HG02970 (cell line): ENCODE results near the gene CPA1.

Experiments used
- ATAC-seq: cut with Tn5 transposase; IDR thresholded peaks from one replicate; pipeline ENCODE4 v1.9.1; 2021; ENCODE audit warnings: mild to moderate bottlenecking, moderate library complexity, moderate number of reproducible peaks; ENCODE audit not compliant: unreplicated experiment, low FRiP score

Gene CPA1

DNA sequence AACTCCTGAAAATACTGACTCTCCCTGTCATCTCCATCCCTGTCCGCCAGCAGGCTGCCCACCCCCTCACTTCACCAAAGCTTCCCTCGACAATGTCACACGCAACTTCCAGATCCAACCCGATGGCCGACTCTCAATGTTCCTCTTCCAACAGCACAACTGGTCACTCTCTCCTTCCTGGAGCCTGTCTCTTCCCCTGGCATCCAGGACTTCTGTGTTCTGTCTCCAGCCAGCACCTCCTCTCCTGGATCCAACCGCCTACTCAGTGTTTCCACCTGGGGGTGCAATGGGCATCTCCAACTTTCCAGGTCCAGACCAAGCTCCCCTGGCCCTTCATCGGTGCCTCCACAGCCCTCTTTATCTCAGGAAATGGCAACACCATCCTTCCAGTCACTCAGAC lies 27.1 kb upstream of the CPA1 start:
- ATAC-seq = no peak

- no peak for ATAC-seq
These were observed 24.0 kb upstream of the CPA1 start for GRCh38 chr7:130356121-130356875.

DNA sequence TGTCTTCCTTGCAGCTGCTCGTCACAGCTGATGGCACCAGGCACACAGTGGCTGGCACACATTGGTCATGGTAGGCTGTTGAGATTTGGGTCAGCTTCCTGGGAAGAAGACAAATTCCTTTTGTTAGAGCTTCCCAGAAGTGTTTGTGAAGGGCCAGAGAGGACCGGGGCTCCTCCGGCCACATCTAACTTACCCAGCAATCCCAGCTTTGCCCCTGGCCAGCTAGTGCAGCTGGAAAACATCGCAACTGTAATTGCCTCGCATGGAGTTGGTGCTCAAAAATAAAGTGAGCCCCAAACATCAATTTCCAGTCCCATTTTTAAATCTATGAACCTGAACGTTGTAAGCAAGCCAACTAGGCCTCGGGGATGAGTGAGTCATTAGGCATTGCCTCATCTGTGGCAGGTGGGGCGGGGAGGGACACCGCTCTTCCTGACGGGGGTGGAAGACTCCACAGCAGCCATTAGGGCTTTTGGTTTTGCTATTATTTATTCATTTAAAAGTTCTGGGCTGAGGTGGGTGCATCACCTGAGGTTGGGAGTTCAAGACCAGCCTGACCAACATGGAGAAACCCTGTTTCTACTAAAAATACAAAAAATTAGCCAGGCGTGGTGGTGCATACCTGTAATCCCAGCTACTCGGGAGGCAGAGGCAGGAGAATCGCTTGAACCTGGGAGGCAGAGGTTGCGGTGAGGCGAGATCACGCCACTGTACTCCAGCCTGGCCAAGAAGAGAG lies 23.2 kb upstream of the CPA1 start:
- no peak for ATAC-seq

- ATAC-seq = no peak
These were observed 21.8 kb upstream of the CPA1 start for GRCh38 chr7:130358471-130358870.

DNA sequence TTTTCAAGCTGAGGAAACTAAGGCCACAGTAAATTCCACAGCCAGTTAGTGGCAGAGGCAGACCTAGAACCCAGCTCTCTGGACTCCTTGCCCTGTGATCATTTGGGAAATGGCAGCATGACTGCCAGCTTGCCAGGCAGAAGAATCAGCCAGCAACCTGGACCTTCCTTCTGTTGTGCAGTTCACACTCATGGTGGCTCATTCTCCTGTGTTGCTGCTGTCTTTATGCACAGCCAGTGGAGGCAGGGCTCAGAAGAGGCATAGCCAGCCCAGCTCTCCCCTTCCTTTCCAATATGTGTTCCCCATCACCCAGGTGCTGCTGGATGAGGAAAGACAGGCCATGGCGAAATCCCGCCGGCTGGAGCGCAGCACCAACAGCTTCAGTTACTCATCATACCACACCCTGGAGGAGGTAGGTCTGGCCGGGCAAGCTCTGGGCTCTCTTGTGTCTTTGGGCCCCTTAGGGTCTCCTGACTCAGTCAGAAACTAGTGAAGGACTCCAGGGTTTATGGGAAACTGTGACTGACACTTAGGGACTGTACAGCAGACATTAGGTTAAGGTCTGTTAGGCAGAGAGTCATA lies 20.9 kb upstream of the CPA1 start:
- no peak for ATAC-seq

GRCh38 chr7:130360518-130360917 lies 19.8 kb upstream of the CPA1 start:
- ATAC-seq = no peak

GRCh38 chr7:130361681-130362080 lies 18.6 kb upstream of the CPA1 start:
- no peak for ATAC-seq

DNA sequence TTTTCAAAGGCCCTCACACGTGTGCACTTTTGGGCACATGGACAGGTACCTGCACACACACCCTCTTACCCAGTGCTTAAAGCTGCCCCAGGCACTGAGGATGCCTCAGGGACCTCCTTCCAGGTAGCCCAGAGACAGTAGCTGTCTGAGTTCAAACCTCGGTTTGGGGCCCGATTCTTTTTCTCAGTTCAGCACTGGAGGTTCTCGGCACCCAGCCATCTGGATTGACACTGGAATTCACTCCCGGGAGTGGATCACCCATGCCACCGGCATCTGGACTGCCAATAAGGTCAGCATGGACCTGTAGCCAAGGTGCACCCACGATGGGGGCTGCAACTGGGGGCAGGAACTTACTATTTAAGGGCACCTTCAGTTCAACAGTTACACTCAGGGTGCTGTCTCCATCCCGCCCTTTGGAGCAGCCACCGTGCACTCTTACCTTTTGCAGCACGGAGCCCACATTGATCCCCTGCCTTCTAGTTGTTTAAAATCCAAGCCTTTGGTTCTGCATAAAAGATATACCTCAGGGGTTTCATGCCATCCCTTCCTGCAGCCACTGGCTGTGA lies 18.0 kb upstream of the CPA1 start:
- ATAC-seq = no peak

GRCh38 chr7:130363026-130363847 lies 17.1 kb upstream of the CPA1 start:
- ATAC-seq = no peak

DNA sequence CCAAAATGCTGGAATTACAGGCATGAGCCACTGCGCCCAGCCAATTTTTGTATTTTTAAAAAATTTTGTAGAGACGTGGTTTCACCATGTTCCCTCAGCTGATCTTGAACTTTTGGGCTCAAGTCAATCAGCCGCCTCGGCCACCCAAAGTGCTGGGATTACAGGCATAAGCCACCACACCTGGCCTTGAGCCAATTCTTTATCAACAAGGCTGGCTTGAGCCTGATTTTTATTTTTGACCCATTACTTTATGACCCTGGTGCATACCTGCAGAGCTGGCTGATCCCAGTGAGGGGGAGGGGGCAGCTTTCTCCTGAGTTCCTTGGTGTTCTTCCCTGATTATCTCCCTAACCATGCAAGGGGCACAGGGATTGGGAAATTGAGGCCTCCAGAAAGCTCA lies 15.8 kb upstream of the CPA1 start:
- ATAC-seq = no peak

DNA sequence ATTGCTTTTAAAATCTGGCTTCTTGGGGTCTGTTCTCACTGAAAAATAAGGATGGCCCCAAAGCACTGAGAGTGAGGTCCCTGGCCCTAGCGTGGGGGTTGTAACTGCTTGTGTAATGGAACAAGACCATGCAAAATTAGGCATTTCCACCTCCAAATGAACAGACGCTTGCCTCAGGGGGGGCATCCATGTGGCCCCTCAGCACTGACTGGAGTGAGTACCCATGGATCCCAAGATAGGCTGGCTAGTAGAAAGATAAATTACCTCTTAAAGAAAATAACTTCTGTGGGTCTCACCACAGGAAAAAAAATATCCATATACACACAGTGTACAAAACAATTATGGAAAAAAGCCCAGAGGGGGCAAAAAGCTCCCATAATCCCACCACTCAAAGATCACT lies 15.2 kb upstream of the CPA1 start:
- ATAC-seq = no peak

DNA sequence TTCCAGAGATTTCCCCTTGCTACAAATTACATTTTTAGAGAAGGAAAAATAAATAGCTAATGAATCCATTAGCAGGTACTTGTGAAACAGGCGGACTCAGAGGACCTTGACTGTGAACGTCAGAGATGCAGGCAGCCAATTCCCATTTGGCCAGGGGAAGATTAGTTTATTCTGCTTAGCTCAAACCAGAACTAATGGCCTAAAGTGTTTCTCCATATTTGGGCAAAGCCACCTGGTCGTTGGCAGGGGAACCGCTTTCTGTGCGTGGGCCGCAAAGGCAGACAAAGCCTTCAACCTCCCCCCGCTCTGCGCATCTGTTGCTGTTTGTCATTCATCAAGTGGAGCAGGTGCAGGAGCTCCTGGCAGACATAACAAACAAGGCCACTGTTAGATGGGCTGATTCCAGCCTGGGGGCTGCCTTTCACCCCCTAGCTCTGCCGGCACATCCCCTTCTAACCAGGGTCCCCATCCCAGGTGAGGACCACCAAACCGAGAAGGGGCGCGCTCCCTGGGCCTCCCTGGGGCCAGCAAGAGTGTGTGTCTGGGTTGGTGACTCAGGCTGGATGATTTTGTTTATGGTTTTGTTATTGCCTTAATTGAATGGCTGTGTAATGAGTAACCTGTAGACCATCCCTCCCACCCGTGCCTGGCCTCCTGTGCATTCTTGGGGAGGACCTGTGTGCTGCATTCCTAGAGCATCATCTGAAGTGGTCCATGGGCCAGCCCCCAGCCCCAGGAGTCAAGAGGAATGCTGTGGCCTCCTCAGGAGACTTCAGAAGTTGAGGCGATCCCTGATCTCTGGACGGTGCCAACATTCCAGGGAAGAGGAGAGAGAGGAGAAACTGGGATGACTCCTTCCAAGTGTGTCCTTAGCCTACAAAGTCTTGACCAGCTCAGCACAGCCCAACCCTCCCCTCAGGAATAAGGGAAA lies 14.5 kb upstream of the CPA1 start:
- ATAC-seq = no peak

GRCh38 chr7:130366564-130366963 lies 13.7 kb upstream of the CPA1 start:
- no peak for ATAC-seq

- ATAC-seq = no peak
These were observed 13.1 kb upstream of the CPA1 start for GRCh38 chr7:130367088-130367755.

DNA sequence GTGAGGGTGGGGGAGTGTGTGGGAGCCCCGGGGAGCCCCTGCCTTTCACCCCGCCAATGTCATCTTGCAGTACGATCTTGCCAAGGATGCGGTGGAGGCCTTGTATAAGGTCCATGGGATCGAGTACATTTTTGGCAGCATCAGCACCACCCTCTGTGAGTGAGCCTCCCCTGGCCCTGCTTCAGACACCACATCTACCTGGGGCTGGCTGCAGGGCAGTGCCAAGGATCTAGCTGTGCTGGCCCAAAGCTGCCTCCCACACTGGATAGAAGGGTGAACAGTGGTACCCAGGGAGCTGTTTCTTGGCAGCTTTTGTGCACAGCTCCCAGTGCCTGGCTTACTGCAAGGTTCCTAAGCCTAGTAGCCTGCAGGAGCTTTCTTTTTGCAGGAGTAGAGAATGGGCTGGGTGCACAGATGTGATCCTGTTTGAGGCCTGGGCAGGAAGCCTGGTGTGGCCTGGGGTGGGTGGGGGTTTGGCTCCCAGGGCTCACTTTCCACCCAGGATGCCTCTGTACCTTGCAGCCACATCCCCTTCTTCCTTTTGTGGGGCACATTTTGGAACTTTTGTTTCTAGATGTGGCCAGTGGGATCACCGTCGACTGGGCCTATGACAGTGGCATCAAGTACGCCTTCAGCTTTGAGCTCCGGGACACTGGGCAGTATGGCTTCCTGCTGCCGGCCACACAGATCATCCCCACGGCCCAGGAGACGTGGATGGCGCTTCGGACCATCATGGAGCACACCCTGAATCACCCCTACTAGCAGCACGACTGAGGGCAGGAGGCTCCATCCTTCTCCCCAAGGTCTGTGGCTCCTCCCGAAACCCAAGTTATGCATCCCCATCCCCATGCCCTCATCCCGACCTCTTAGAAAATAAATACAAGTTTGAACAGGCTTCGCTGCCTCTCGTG lies 12.2 kb upstream of the CPA1 start:
- ATAC-seq = no peak

DNA sequence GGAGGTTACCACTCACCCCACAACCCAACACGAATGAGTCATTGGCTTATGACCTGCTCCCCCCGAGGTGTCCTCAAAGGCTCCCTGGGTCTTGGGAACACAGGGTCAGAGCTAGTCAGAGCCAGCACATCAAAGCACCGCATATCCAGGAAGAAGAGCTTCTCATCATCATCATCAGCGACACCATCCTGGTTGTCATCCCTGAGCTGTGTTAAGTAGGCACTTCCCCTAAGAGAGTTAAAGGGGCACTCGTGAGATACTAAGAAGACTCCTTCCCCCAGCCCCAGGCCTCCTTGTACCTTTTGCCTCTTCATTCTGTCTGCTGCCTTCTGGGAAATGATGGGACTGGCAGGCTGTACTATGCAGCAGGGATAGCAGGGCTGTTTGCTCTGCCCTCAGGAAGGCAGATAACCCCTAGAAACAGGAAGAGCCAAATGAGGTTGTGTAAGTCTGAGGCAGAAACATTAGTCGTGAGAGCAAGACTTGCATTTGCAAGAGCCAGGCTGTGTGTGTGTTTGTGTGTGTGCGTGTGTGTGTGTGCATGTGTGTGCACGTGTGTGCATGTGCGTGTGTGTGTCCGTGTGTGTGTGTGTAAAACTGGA lies 11.1 kb upstream of the CPA1 start:
- ATAC-seq = no peak

DNA sequence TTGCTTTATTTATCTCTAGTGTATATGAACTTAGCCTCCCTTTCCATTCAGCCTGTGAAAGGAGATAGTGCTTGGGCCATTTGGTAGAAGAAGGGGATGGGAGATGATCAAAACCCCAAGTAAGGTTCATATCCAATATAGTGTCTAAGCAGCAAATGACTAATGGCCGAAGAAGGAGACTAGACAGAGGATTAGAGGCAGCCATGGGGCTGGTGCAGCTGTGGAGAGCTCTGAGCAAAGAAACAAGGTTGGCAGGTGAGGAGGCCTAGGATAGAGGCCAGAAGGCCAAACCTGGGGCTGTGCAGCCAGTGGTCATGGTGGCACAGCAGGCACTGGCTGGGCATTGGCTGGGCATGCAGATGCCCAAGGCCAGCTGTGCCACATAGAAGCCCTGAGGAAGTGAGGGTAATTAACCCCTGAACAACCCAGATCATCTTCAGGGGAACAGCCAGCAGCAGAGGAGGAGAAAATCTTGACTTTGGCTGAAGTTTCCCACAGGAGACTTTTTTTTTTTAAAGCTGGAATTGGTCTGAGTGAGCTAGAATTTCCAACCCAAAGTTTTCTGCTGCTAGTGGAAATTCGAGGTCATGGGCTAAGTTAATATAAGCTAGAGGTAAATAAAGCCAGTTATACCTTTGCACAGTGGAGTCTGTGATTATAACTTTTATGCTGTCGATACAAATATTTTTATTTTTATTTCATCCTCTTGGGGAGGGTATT lies 10.3 kb upstream of the CPA1 start:
- no peak for ATAC-seq
